Skin epidermis (tissue), 12 donors: ENCODE data around the gene RNF31.

Source experiments
- H3K27ac ChIP-seq, 21 experiments: fragments of 200-600 bp; sonication (generic) in 11 of 21; one replicate each; pipeline ENCODE4 v1.5.0; 2020; ENCODE audit warnings: mild to moderate bottlenecking in 3 of 21, inconsistent platforms in 2 of 21, moderate library complexity in 2 of 21
- H3K4me3 ChIP-seq, 7 experiments: fragments of 200-600 bp; sonication (generic) in 2 of 7; one replicate each; pipeline ENCODE4 v1.5.0; 2020; ENCODE audit warnings: inconsistent platforms in 2 of 7, mild to moderate bottlenecking in 2 of 7, moderate library complexity in 1 of 7

RNF31 gene

GRCh38 chr14:24150993-24151392 lies 3.7 kb downstream of the RNF31 start:
- Histone ChIP-seq H3K27ac (peak overlapping the region in 1 of 21 experiments; percentile 11), H3K4me3 (no peak overlapping the region)

GRCh38 chr14:24151404-24152080 lies 4.2 kb downstream of the RNF31 start:
- Histone ChIP-seq H3K27ac (peak overlapping the region in 1 of 21 experiments; percentile 11), H3K4me3 (no peak overlapping the region)

GRCh38 chr14:24155100-24155499 lies 7.8 kb downstream of the RNF31 start:
- peak overlapping the region in 3 of 21 experiments; percentile 10 to 12 (median 11) for H3K27ac ChIP-seq
- no peak overlapping the region for H3K4me3 ChIP-seq

- Histone ChIP-seq H3K4me3 (no peak overlapping the region), H3K27ac (peak overlapping the region in 2 of 21 experiments; percentile 17 to 54)
Measured at GRCh38 chr14:24156840-24157239, 9.5 kb downstream of the RNF31 start.

GRCh38 chr14:24157331-24157730 lies 10.0 kb downstream of the RNF31 start:
- H3K4me3 ChIP-seq: no peak overlapping the region
- peak overlapping the region in 2 of 21 experiments; percentile 17 to 54 for H3K27ac ChIP-seq

GRCh38 chr14:24159777-24160498 lies 12.6 kb downstream of the RNF31 start:
- Histone ChIP-seq H3K27ac (peak overlapping the region in 20 of 21 experiments; percentile 50 to 100 (median 98)), H3K4me3 (no peak overlapping the region)

- H3K27ac ChIP-seq: peak overlapping the region; percentile 31 to 100 (median 98)
- no peak overlapping the region for H3K4me3 ChIP-seq
Measured at GRCh38 chr14:24160499-24160849, 13.2 kb downstream of the RNF31 start.

GRCh38 chr14:24160850-24161804 lies 13.8 kb downstream of the RNF31 start, which contains the start of gene IRF9:
TSS of gene IRF9 (plus strand) at chr14:24161265. CDS start at chr14:24162145, 880 bp downstream.
- H3K27ac ChIP-seq: peak within 1 kb of the TSS; percentile 81 to 100 (median 98)
- peak within 1 kb of the TSS; percentile 54 to 76 (median 72) for H3K4me3 ChIP-seq

- peak overlapping the region in 20 of 21 experiments; percentile 86 to 100 (median 98) for H3K27ac ChIP-seq
- H3K4me3 ChIP-seq: peak overlapping the region; percentile 54 to 76 (median 72)
Measured at GRCh38 chr14:24162093-24162492, 14.8 kb downstream of the RNF31 start.

GRCh38 chr14:24164518-24164991 lies 17.3 kb downstream of the RNF31 start:
- Histone ChIP-seq H3K27ac (peak overlapping the region in 5 of 21 experiments; percentile 2 to 98 (median 14)), H3K4me3 (no peak overlapping the region)

- H3K4me3 ChIP-seq: no peak overlapping the region
- no peak overlapping the region for H3K27ac ChIP-seq
Measured at GRCh38 chr14:24165785-24166184, 18.5 kb downstream of the RNF31 start.

- Histone ChIP-seq H3K27ac (peak overlapping the region in 1 of 21 experiments; percentile 2), H3K4me3 (no peak overlapping the region)
Measured at GRCh38 chr14:24167469-24168114, 20.3 kb downstream of the RNF31 start.

GRCh38 chr14:24171422-24172260 lies 24.3 kb downstream of the RNF31 start, which contains the start of gene REC8:
TSS of gene REC8 (plus strand) at chr14:24172080. CDS start at chr14:24172553, 473 bp downstream.
- H3K4me3 ChIP-seq: peak within 1 kb of the TSS in 4 of 7 experiments; percentile 0 to 15 (median 14)
- H3K27ac ChIP-seq: peak within 1 kb of the TSS in 2 of 21 experiments; percentile 34 to 36

- Histone ChIP-seq H3K4me3 (peak overlapping the region in 4 of 7 experiments; percentile 0 to 15 (median 14)), H3K27ac (peak overlapping the region in 2 of 21 experiments; percentile 34 to 36)
Measured at GRCh38 chr14:24172261-24172860, 25.1 kb downstream of the RNF31 start.

- Histone ChIP-seq H3K27ac (no peak overlapping the region), H3K4me3 (no peak overlapping the region)
Measured at GRCh38 chr14:24172871-24173281, 25.6 kb downstream of the RNF31 start.

GRCh38 chr14:24176599-24176998 lies 29.3 kb downstream of the RNF31 start:
- no peak overlapping the region for H3K27ac ChIP-seq
- H3K4me3 ChIP-seq: no peak overlapping the region

GRCh38 chr14:24177041-24177825 lies 29.9 kb downstream of the RNF31 start:
- Histone ChIP-seq H3K27ac (no peak overlapping the region), H3K4me3 (no peak overlapping the region)
